ENCODE results near the gene GLYATL1.

The GLYATL1 gene, protein sequence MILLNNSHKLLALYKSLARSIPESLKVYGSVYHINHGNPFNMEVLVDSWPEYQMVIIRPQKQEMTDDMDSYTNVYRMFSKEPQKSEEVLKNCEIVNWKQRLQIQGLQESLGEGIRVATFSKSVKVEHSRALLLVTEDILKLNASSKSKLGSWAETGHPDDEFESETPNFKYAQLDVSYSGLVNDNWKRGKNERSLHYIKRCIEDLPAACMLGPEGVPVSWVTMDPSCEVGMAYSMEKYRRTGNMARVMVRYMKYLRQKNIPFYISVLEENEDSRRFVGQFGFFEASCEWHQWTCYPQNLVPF

DNA sequence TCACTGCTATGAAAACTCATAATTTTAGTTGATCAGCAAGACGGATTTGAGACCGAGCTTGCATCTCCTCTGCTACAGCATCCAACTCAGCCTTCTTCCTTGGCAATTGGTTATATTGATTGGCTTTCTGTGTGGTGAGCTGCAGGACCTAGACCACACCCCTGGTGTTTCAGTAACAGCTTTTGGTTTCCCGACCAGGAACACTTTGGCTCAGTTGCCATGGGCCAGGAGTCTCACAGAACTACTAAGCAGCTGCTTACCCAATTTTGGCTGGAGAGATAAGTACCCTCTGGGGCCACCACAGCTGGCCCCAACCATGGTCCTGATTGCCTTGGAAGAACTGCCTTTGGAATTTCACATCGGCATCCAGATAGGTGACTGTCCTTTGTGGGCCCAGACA lies at the start of gene GLYATL1:
Gene GLYATL1, plus strand, starts transcription at position 212 of the 400 bp plus-strand sequence. CDS start 7,600 bp downstream, outside the sequence.
- Mint-ChIP-seq H3K27ac (no peak within 1 kb of the TSS), H3K4me1 (ENCODE audit: low read depth) (no peaks in the 10 kb centered on the region), H3K27me3 (no peaks in the 10 kb centered on the region)

DNA sequence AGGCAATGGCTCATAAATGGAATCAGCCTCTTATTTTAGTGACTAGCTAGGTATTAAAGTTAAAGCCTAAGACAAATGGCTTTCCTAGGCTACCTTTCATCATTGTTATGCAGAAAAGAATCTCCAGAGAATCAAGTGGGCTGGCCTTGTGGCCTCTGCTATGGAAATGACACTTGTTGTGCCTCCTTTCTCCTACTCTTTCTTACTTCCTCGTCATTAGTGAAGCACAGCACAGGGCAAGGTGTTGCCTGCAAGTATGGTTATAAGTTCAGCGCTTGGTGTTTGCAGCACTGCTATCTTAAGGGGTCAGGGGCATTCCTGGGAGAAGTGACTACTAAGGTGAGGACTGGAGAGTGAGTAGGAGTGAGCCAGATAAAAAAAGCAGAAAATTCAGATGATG lies 45.4 kb upstream of the GLYATL1 start:
- H3K4me3 Mint-ChIP-seq, result no peak overlapping the region
- H3K27ac Mint-ChIP-seq, result no peak overlapping the region

More for the DNA sequence above, at the start of gene GLYATL1:
- Mint-ChIP-seq H3K36me3 (ENCODE audit: low read depth) (no peaks in the 10 kb centered on the region), H3K9me3 (no peaks in the 10 kb centered on the region), H3K4me3 (no peak within 1 kb of the TSS)

DNA sequence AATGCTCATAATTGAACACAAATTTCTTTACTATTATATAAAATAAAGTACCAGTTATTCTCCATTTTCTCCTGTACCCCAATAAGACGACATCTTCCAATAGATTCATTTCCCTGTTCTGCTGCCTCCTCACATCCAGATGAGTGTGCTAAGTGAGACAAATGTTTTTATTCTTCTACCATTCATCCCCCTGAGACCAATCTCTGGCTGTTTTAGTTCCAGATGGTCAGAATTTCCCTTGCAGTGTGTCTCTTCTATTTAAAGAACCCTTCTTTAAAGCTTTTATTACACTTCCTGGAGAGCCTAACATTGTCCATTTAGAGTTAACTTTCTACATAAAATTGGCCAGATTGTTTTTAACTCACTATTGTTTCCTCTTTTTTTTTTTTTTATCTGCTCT lies 41.2 kb upstream of the GLYATL1 start:
- Mint-ChIP-seq H3K4me3 (no peak overlapping the region), H3K27ac (no peak overlapping the region), H3K27me3 (peaks cover 21% of the 10 kb centered on the region), H3K9me3 (no peaks in the 10 kb centered on the region), H3K36me3 (ENCODE audit: low read depth) (no peaks in the 10 kb centered on the region), H3K4me1 (ENCODE audit: low read depth) (no peaks in the 10 kb centered on the region)

More for the DNA sequence above, 45.4 kb upstream of the GLYATL1 start:
- H3K4me1 Mint-ChIP-seq (ENCODE audit: low read depth), result no peaks in the 10 kb centered on the region
- H3K27me3 Mint-ChIP-seq, result no peaks in the 10 kb centered on the region
- no peaks in the 10 kb centered on the region for H3K36me3 Mint-ChIP-seq (ENCODE audit: low read depth)
- no peaks in the 10 kb centered on the region for H3K9me3 Mint-ChIP-seq

DNA sequence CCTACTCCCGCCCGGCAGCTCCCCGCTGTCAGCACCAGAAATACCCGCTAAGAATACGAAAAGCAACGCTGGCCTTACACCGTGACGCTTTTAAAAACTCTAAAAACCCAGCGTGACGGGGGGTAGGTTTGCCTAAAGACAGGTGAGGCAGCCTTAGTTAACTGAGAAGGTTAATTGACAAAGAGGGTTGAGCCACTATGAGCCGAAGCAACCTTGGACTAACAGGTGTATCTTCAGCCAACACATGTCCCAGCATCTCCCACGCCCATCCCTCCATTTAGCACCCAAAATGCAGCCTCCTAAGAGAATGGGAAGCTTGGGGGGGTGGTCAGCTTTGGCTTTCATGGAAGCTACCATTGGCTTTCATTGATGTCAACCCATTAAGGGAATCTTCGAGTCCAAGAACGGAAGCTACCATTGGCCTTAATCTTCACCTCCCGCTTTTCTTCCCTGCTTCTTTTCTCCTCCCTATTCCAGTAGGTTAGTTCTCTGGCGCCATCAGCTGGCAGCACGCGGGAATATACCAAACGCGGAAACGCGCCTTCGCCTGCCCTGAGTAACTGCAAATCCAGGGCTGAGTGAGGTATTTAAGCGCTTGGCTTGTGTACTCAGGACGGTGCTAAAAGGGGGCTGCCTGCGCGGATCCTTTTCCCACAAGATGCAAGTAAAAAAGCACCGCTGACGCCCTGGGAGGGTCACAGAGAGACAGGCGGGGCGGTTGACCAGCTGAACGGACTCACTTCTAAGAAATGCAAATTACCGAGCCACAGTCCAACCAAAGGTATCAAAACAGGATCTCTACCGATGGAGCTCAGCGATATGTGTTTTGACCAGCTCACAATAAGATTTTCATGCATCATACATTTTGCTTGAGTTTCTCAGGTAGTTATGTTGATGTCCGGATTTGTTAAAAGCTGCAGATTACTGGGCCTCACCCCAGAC lies 38.5 kb upstream of the GLYATL1 start:
- Mint-ChIP-seq H3K9me3 (no peaks in the 10 kb centered on the region), H3K36me3 (ENCODE audit: low read depth) (no peaks in the 10 kb centered on the region), H3K4me1 (ENCODE audit: low read depth) (no peaks in the 10 kb centered on the region), H3K27ac (no peak overlapping the region), H3K27me3 (peaks cover 43% of the 10 kb centered on the region), H3K4me3 (no peak overlapping the region)

DNA sequence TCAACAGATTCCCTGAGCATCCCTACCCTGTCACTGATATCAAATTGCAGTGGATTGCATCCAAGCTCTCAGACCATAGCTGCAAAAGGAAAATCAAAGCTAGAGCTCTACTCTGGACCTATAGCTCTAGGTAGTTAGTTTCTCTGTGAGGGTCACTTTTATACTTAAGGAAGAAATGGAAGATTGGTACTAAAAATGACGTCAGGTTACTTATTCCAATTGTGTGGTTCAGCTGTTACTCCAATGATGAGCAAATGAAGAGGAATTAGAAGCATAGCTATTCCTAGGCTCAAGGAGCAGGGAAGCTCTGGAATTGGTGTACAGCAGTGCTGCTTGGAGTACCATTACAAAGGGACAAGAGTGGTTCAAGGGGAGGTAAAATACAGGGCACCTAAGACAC lies 36.4 kb upstream of the GLYATL1 start:
- Mint-ChIP-seq H3K27me3 (peaks cover 63% of the 10 kb centered on the region), H3K4me1 (ENCODE audit: low read depth) (no peaks in the 10 kb centered on the region), H3K36me3 (ENCODE audit: low read depth) (no peaks in the 10 kb centered on the region), H3K9me3 (no peaks in the 10 kb centered on the region), H3K27ac (no peak overlapping the region), H3K4me3 (no peak overlapping the region)

DNA sequence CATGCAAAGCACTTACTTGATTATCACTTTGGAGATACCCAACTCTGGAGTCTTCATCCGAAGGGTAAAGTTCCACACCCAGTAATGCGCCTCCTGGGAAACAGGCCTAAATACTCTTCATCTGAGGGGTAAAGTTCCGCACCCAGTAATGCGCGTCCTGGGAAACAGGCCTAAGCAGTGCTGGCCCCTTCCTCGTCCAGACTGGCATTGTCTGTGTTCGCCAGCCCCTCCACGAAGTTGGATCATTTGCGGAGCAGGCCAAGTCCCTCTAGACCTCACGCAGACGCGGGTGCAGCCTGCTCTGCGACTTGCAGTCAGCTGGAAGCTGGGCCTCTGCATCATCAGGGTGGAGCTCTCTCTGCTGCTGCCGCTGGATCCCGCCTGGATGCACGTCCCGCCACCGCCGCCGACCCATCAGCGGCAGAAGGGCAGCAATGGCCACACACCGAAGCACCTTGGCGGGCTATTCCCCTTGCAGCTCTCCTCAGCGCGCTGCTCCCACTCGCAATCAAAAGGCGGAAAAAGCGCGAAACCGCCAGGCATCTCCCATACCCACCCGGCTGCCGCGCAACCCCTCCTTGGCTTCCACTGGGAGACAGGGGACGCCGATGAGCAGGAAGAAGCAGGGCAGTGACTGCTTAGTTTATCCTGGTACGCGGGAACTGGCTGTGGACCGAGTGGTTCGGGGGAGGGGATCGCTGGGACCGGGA lies 34.1 kb upstream of the GLYATL1 start:
- Mint-ChIP-seq H3K4me3 (no peak overlapping the region), H3K4me1 (ENCODE audit: low read depth) (no peaks in the 10 kb centered on the region), H3K27ac (no peak overlapping the region), H3K9me3 (no peaks in the 10 kb centered on the region), H3K36me3 (ENCODE audit: low read depth) (no peaks in the 10 kb centered on the region), H3K27me3 (peaks cover 76% of the 10 kb centered on the region)

DNA sequence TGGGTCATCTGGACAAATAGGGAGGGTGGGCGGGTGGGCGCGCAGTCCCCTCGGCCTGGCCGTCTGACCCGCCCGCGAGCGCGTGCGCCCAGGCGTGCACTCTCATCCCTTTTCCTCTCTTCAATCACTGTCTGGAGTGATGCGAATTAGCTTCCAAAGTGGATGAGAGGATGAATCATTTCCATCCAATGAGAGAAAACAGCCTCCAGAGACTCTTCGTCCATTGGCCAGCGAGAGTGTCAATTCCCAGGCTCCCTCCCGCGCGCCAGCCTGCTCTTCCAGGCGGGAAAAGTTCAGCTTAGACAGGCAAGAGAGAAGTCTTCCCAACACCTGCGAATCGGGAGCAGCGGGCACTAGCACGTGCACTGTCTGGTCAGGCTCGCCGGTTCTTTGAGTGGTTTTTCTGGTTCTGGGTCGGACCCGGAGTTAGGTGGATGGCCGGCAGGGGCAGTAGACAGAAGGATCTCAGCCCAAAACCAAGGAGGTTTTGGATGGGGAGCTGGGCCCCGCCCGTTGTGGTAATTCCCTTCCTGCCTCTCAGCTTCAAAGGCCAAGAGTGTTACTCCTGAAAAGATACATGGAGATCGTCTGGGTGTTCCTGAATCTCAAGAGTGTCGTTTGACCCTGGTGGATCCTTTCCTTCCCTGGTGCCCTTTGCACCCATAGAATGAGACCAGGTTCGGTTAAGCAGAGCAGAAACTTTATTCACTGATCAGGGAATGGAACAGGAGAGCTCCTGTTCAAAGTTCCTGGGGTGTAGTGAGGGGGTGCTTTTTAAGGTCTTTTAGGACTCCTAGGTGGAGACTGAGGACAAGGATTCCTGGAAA lies 33.4 kb upstream of the GLYATL1 start:
- H3K4me3 Mint-ChIP-seq, result no peak overlapping the region
- H3K9me3 Mint-ChIP-seq, result no peaks in the 10 kb centered on the region
- no peaks in the 10 kb centered on the region for H3K36me3 Mint-ChIP-seq (ENCODE audit: low read depth)
- H3K4me1 Mint-ChIP-seq (ENCODE audit: low read depth), result no peaks in the 10 kb centered on the region
- no peak overlapping the region for H3K27ac Mint-ChIP-seq
- H3K27me3 Mint-ChIP-seq, result peaks cover 75% of the 10 kb centered on the region

DNA sequence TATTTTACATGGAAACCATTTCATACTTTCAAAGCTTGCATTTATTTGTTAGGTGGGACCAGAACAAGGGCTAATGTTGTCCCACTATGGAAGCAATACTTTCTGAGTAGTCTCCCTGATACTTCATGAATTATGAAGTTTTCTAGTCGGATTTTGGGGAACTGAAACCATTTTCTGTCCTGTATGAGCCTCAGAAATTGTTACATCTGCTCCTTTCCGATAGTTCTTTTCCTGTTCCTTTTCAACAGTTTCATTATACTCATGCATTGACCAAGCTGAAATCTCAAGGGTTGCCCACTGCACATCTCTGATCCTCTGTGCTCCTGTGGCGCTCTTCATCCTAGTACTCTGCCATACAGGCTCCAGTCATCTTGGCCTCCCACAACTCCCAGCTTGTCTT lies 31.5 kb upstream of the GLYATL1 start:
- no peaks in the 10 kb centered on the region for H3K9me3 Mint-ChIP-seq
- H3K4me3 Mint-ChIP-seq, result no peak overlapping the region
- H3K27ac Mint-ChIP-seq, result no peak overlapping the region
- H3K36me3 Mint-ChIP-seq (ENCODE audit: low read depth), result no peaks in the 10 kb centered on the region
- peaks cover 63% of the 10 kb centered on the region for H3K27me3 Mint-ChIP-seq
- H3K4me1 Mint-ChIP-seq (ENCODE audit: low read depth), result no peaks in the 10 kb centered on the region

DNA sequence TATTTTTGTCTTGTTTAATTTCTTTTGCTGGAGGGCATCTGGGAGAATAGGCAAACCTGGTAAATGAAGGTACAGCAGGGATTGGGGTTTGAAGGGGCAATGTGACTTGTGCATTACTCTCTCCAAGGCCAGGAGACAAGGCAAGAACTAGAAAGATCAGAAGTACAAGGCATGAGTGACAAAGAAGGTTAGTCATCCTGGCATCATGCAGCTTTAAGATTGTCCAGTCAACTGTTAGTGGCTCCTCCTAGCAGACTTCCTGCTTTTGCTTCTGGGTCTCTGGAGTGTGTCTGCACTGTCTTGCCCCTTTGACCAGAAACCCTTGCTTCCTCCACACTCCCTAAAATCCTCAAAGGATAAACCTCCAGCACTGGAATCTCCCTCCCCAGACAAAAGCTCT lies 27.2 kb upstream of the GLYATL1 start:
- Mint-ChIP-seq H3K9me3 (no peaks in the 10 kb centered on the region), H3K27me3 (peaks cover 24% of the 10 kb centered on the region), H3K4me1 (ENCODE audit: low read depth) (no peaks in the 10 kb centered on the region), H3K27ac (no peak overlapping the region), H3K36me3 (ENCODE audit: low read depth) (no peaks in the 10 kb centered on the region), H3K4me3 (no peak overlapping the region)

DNA sequence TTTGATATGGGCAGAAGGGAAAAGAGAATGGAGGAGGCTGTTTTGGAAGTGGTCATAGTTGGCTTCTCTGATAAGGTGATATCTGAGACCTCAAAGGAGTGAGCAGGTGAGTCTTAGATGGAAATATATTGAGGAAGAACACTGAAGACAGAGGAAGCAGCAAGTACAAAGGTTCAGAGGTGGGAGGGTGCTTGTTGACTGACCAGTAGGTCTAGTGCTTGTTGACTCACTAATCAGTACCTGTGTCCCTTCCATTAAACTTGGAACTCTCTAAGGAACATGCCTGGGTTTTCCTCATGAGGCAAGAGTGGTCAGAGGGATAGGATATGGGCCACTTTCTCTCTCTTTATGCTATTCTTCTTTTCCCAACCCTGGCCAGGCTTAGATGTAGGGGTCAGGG lies 25.6 kb upstream of the GLYATL1 start:
- Mint-ChIP-seq H3K36me3 (ENCODE audit: low read depth) (no peaks in the 10 kb centered on the region), H3K27me3 (peaks cover 13% of the 10 kb centered on the region), H3K4me3 (no peak overlapping the region), H3K4me1 (ENCODE audit: low read depth) (no peaks in the 10 kb centered on the region), H3K27ac (no peak overlapping the region), H3K9me3 (peaks cover 8% of the 10 kb centered on the region)

DNA sequence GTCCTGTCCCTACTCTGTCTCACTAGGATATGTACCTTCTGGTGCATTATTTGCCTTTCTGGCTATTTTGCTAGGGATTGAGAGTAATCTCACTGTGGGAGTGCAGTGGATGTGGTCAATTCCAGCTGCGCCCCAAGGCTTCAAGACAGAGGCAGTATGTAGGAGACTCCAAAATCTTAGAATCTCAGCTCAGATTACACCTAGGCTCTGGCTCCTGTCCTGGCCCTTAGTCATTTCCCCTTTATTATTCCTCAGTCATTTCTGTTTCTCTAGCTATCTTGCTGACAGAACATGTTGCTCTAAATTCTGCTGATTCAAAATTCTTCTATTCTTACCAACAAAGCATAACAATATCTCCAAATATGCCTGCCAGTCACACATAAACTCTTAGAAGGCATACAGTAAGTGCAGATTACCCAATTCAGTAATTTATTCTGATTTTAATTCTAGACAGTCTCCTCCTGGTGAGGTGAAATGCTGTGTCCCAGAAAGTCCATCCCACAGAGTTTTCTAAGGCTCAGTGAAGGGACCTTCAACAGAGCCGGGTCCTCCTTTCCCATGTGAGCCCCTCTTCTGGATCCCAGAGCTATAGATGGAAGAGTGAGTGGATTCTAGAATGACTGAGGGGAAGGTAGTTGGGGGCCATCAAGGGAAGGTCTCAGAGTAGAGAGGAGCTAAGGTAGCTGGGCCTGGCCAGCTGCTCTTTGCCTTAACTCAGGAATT lies 24.3 kb upstream of the GLYATL1 start:
- Mint-ChIP-seq H3K36me3 (ENCODE audit: low read depth) (no peaks in the 10 kb centered on the region), H3K27me3 (peaks cover 5% of the 10 kb centered on the region), H3K27ac (no peak overlapping the region), H3K4me1 (ENCODE audit: low read depth) (no peaks in the 10 kb centered on the region), H3K4me3 (no peak overlapping the region), H3K9me3 (peaks cover 8% of the 10 kb centered on the region)

DNA sequence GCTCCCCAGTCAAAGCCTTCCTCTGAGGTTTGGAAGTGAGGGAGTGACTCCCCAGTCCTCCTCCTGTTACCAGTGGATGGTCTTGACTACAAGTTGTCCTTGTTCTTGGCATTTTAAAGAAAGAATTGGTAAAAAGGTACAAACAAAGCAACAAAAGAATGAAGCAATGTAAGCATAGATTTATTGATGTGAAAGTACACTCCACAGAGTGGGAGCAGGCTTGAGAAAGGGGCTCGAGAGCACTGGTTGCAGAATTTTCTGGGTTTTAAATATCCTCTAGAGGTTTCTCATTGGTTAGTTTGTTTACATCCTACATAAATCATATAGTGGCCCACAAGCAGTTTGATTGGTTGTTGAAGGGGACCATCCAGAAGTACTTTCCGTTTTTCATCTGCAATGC lies 22.7 kb upstream of the GLYATL1 start:
- H3K27me3 Mint-ChIP-seq, result peaks cover 5% of the 10 kb centered on the region
- no peaks in the 10 kb centered on the region for H3K36me3 Mint-ChIP-seq (ENCODE audit: low read depth)
- no peak overlapping the region for H3K4me3 Mint-ChIP-seq
- no peaks in the 10 kb centered on the region for H3K4me1 Mint-ChIP-seq (ENCODE audit: low read depth)
- H3K9me3 Mint-ChIP-seq, result peaks cover 8% of the 10 kb centered on the region
- no peak overlapping the region for H3K27ac Mint-ChIP-seq

DNA sequence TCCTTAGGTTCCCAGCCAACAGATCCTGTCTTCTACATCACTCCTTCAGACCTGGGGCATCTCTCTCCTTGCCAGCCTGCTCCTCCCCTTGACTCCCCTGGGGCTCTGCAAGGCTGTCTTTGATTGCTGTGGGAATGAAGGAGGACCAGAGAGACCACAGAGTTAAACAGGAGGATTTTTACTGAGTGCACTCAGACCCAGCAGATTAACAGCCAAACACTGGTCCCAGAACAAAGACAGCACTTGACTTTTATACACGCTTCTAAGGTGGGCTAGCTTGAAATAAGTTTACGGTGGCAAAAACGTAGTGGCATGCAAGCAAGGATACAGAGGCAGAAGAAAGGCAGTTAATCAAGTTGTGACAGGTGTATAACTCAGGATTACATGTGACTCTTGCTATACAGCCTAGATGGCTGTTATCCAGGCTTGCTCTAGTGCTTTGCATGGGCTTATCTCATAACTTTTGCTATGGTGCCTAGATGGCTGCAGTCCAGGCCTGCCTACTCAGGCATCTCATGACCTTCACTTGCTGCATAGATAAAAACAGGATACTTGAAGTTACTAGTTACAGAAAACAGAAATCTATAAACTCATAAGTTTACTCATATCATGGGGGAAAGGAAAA lies 22.0 kb upstream of the GLYATL1 start:
- Mint-ChIP-seq H3K27ac (no peak overlapping the region), H3K4me1 (ENCODE audit: low read depth) (no peaks in the 10 kb centered on the region), H3K36me3 (ENCODE audit: low read depth) (no peaks in the 10 kb centered on the region), H3K9me3 (peaks cover 8% of the 10 kb centered on the region), H3K27me3 (no peaks in the 10 kb centered on the region), H3K4me3 (no peak overlapping the region)
